Neutrophil (primary cell): ENCODE data around the gene ZNF443.
"Not testable (repeated sequence)": the region's sequence is repeated elsewhere in the genome, so short reads cannot be mapped to it uniquely, and the experiment has no call there.

Source experiments
- H3K27ac ChIP-seq: fragments of 200-600 bp; sonication (generic); 2 replicates; pipeline ENCODE4 v1.5.1; 2016; ENCODE audit warnings: mild to moderate bottlenecking, moderate library complexity
- H3K27me3 ChIP-seq: fragments of 200-600 bp; sonication (generic); 2 replicates; pipeline ENCODE4 v1.6.0; 2016; ENCODE audit warnings: mild to moderate bottlenecking
- H3K36me3 ChIP-seq: fragments of 200-600 bp; sonication (generic); 2 replicates; pipeline ENCODE4 v1.5.1; 2017
- H3K4me1 ChIP-seq, 2 experiments: fragments of 200-600 bp in 1 of 2; sonication (generic) in 1 of 2; 1 replicate in 1 of 2; 2 replicates in 1 of 2; pipeline versions ENCODE4 v1.5.1 to v1.6.1; 2013 to 2016; ENCODE audit warnings: low read depth in 1 of 2, low read length in 1 of 2, mild to moderate bottlenecking in 1 of 2, moderate library complexity in 1 of 2; ENCODE audit not compliant: control insufficient read depth in 1 of 2, insufficient read depth in 1 of 2
- H3K4me3 ChIP-seq, 2 experiments: fragments of 200-600 bp in 1 of 2; sonication (generic) in 1 of 2; 1 replicate in 1 of 2; 2 replicates in 1 of 2; pipeline ENCODE4 v1.5.1; 2013 to 2016; ENCODE audit warnings: low read depth in 1 of 2, low read length in 1 of 2, mild to moderate bottlenecking in 1 of 2, moderate library complexity in 1 of 2
- H3K9me3 ChIP-seq: fragments of 200-600 bp; sonication (generic); 2 replicates; pipeline ENCODE4 v1.5.1; 2016
- CTCF ChIP-seq: fragments of 200-600 bp; sonication (generic); IDR thresholded peaks from 2 replicates; pipeline ENCODE4 v1.5.1; 2016; ENCODE audit warnings: antibody characterized with exemption

Gene ZNF443

DNA sequence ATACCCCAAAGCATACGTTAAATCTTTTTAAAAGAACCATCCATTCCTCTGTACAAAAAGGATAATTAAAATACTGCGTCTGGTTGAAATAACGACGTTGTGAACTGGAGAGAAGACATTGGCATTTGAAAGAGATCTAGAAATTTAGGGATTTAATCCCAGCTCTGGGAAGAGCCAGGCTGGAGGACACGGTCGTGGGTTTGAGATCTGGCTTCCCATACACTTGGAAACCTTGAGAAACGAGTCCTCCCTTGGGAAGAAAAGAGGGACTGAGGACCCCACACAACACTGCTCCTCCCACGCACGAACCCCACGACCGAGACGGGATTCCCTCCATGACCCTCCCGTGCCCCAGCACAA lies 43.2 kb upstream of the ZNF443 start:
- peaks cover 8 to 15% of the 10 kb centered on the region in 2 experiments for H3K4me1 ChIP-seq
- H3K27me3 ChIP-seq: peaks cover 10% of the 10 kb centered on the region
- no peak for TF ChIP-seq CTCF
- H3K4me3 ChIP-seq: peak overlapping the region; percentile 62 to 72
- H3K27ac ChIP-seq: no peak overlapping the region
- no peaks in the 10 kb centered on the region for H3K36me3 ChIP-seq
- no peaks in the 10 kb centered on the region for H3K9me3 ChIP-seq

GRCh38 chr19:12482509-12482886 lies 41.7 kb upstream of the ZNF443 start:
- Histone ChIP-seq H3K4me3 (no peak overlapping the region), H3K27ac (no peak overlapping the region), H3K36me3 (no peaks in the 10 kb centered on the region), H3K4me1 (peaks cover 8 to 15% of the 10 kb centered on the region in 2 experiments), H3K9me3 (no peaks in the 10 kb centered on the region), H3K27me3 (peaks cover 10% of the 10 kb centered on the region)
- TF ChIP-seq CTCF: no peak

DNA sequence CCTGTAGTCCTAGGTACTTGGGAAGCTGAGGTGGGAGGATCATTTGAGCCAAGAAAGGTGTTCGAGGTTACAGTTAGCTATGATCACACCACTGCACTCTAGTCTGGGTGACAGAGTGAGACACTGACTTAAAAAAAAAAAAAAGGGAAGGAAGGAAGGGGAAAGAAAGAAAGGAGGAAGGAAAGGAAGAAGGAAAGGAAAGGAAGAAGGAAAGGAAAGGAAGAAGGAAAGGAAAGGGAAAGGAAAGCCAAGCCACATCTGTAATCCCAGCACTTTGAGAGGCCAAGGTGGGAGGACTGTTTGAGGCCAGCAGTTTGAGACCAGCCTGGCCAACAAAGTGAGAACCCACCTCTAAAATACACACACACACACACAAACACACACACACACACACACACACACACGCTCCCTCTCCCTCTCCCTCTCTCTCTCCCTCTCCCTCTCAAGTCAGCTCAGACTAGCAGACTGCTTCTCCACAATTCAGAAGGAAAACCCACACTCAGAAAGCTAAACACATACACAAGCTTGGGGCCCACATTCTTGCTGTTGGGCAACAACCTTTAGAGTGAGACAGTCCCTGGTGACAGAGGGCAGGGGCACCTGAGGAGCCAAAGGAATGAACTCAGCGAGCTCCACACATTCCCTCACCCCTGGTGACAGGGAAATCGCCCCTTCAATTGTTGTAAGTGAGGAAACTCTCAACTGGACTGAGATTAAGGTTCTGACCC lies 41.1 kb upstream of the ZNF443 start:
- Histone ChIP-seq H3K27ac (no peak overlapping the region), H3K27me3 (peaks cover 10% of the 10 kb centered on the region), H3K9me3 (no peaks in the 10 kb centered on the region), H3K4me3 (no peak overlapping the region), H3K36me3 (no peaks in the 10 kb centered on the region), H3K4me1 (peaks cover 8 to 15% of the 10 kb centered on the region in 2 experiments)
- no peak for TF ChIP-seq CTCF

DNA sequence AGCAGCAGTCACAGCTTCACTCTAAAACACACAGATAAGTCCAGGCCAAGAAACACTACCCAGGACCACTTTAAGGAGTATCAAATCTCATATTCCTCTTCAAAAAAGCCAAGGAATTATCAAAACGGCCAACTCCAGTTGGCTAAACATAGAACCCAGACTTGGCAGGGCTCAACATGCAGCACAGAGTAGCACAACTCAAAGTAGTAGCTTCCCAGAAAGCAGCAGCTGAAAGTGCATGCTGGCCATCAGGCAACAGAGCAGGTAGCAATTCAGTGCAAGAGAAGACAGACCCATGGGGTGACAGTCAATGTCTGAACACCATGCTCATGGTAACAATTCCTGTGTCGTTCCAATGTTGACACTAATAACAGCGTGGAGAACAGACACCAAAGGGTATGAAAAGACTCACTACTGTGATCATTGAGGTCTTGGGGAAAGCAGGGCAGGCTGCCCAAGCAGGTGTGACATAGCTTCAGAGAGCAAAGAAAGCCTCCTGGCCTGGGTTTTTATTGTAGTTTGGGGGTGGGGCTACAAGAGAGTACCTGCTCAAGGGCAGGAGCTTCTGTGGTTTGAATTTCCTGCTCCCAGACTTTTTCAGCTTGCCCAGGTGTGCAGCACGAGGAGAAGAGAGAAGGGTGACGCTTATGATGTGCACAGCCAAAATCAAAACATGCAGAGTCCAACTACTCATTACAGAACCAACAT lies 37.6 kb upstream of the ZNF443 start:
- no peak overlapping the region for H3K27ac ChIP-seq
- H3K27me3 ChIP-seq: no peaks in the 10 kb centered on the region
- H3K36me3 ChIP-seq: no peaks in the 10 kb centered on the region
- H3K4me1 ChIP-seq: no peaks in the 10 kb centered on the region
- H3K9me3 ChIP-seq: no peaks in the 10 kb centered on the region
- no peak overlapping the region for H3K4me3 ChIP-seq
- no peak for TF ChIP-seq CTCF

GRCh38 chr19:12467651-12468050 lies 26.8 kb upstream of the ZNF443 start:
- H3K4me3 ChIP-seq, H3K27me3 ChIP-seq, H3K4me1 ChIP-seq, H3K36me3 ChIP-seq, H3K27ac ChIP-seq: not testable (repeated sequence)
- H3K9me3 ChIP-seq: peaks cover 51% of the 10 kb centered on the region

- Histone ChIP-seq H3K4me3 (no peak overlapping the region), H3K27me3 (no peaks in the 10 kb centered on the region), H3K27ac (no peak overlapping the region), H3K4me1 (no peaks in the 10 kb centered on the region), H3K9me3 (peaks cover 42% of the 10 kb centered on the region), H3K36me3 (no peaks in the 10 kb centered on the region)
- no peak for TF ChIP-seq CTCF
These were observed 24.4 kb upstream of the ZNF443 start for GRCh38 chr19:12465211-12465610.
